Neural cell (in vitro differentiated cells): ENCODE data around the gene CLDN22. TPM values are rescaled to one million over a fixed set of nuclear protein-coding genes. Genes with fewer than 3 reads are reported as not detected.
"Not testable (repeated sequence)": the region's sequence is repeated elsewhere in the genome, so short reads cannot be mapped to it uniquely, and the experiment has no call there.

Experiments
- H2AFZ ChIP-seq: fragments of 200-600, 300-800 bp; sonication (generic), shearing (Covaris generic); 2 replicates; pipeline ENCODE4 v1.6.0; 2014; ENCODE audit warnings: low read depth, mild to moderate bottlenecking, antibody characterized with exemption, low read length, moderate library complexity
- H3F3A ChIP-seq: fragments of 200-600 bp; shearing (Covaris generic); 2 replicates; pipeline ENCODE4 v1.6.1; 2016; ENCODE audit warnings: mild to moderate bottlenecking, moderate library complexity, mixed read lengths, antibody characterized with exemption, low read length; ENCODE audit not compliant: insufficient read depth, poor library complexity, severe bottlenecking
- H3K27ac ChIP-seq: fragments of 200-600, 300-800 bp; sonication (generic), shearing (Covaris generic); 2 replicates; pipeline ENCODE4 v1.5.1; 2014; ENCODE audit warnings: mild to moderate bottlenecking, low read length, moderate library complexity
- H3K27me3 ChIP-seq: fragments of 300-800, 200-600 bp; sonication (generic), shearing (Covaris generic); 2 replicates; pipeline ENCODE4 v1.6.0; 2014; ENCODE audit warnings: mild to moderate bottlenecking, low read depth, low read length, moderate library complexity; ENCODE audit not compliant: insufficient read depth
- H3K36me3 ChIP-seq: fragments of 300-800, 200-600 bp; sonication (generic), shearing (Covaris generic); 2 replicates; pipeline ENCODE4 v1.5.1; 2014; ENCODE audit warnings: mild to moderate bottlenecking, antibody characterized with exemption, low read length, moderate library complexity; ENCODE audit not compliant: insufficient read depth
- H3K4me2 ChIP-seq: fragments of 300-800, 200-600 bp; sonication (generic), shearing (Covaris generic); 2 replicates; pipeline ENCODE4 v1.6.0; 2014; ENCODE audit warnings: mild to moderate bottlenecking, low read length
- H3K4me3 ChIP-seq: fragments of 300-800, 200-600 bp; sonication (generic), shearing (Covaris generic); 2 replicates; pipeline ENCODE4 v1.5.1; 2014; ENCODE audit warnings: mild to moderate bottlenecking, low read length, moderate library complexity
- H3K79me2 ChIP-seq: fragments of 200-600 bp; shearing (Covaris generic); replicated peaks from 2 replicates; pipeline ENCODE4 v1.6.0; 2014; ENCODE audit warnings: mild to moderate bottlenecking, low read length, moderate library complexity; ENCODE audit not compliant: insufficient read depth
- H3K9ac ChIP-seq: fragments of 300-800, 200-600 bp; sonication (generic), shearing (Covaris generic); 2 replicates; pipeline ENCODE4 v1.6.1; 2016; ENCODE audit warnings: mild to moderate bottlenecking, low read length, mixed read lengths
- H3K9me2 ChIP-seq: fragments of 200-600 bp; shearing (Covaris generic); 2 replicates; pipeline ENCODE4 v1.6.1; 2016; ENCODE audit warnings: mild to moderate bottlenecking, low read length, mixed read lengths; ENCODE audit not compliant: insufficient read depth
- H3K9me3 ChIP-seq: fragments of 200-600, 300-800 bp; sonication (generic), shearing (Covaris generic); 2 replicates; pipeline ENCODE4 v1.6.1; 2016; ENCODE audit warnings: mild to moderate bottlenecking, mixed run types, low read length, moderate library complexity, mixed read lengths
- H4K20me1 ChIP-seq: fragments of 200-600 bp; shearing (Covaris generic); 2 replicates; pipeline ENCODE4 v1.6.1; 2016; ENCODE audit warnings: mild to moderate bottlenecking, mixed run types; ENCODE audit not compliant: insufficient read depth
- EP300 ChIP-seq: fragments of 450-650 bp; conservative IDR thresholded peaks from 2 replicates; pipeline ENCODE4 v1.6.1; 2014; ENCODE audit warnings: antibody characterized with exemption, mild to moderate bottlenecking, moderate library complexity; ENCODE audit not compliant: poor library complexity, severe bottlenecking
- EZH2 ChIP-seq: fragments of 200-600, 300-800 bp; shearing (Covaris generic), sonication (generic); IDR thresholded peaks from 2 replicates; pipeline ENCODE4 v1.6.1; 2014; ENCODE audit warnings: antibody characterized with exemption, low read length, borderline replicate concordance, mild to moderate bottlenecking; ENCODE audit not compliant: insufficient read depth, poor library complexity, severe bottlenecking
- MXI1 ChIP-seq: fragments of 450-650 bp; conservative IDR thresholded peaks from 2 replicates; pipeline ENCODE4 v1.6.1; 2014; ENCODE audit warnings: antibody characterized with exemption, mild to moderate bottlenecking; ENCODE audit not compliant: poor library complexity, severe bottlenecking
- POLR2AphosphoS5 ChIP-seq: IDR thresholded peaks from 2 replicates; pipeline ENCODE4 v1.6.1; 2012
- RAD21 ChIP-seq: fragments of 450-650 bp; conservative IDR thresholded peaks from 2 replicates; pipeline ENCODE4 v1.6.1; 2014; ENCODE audit warnings: antibody characterized with exemption, mild to moderate bottlenecking, moderate library complexity
- SMC3 ChIP-seq: fragments of 450-650 bp; conservative IDR thresholded peaks from 2 replicates; pipeline ENCODE4 v1.6.1; 2014; ENCODE audit warnings: antibody characterized with exemption, mild to moderate bottlenecking, moderate library complexity; ENCODE audit not compliant: poor library complexity
- TAF1 ChIP-seq: IDR thresholded peaks from 2 replicates; pipeline ENCODE4 v1.6.1; 2012; ENCODE audit warnings: low read depth
- polyA plus RNA-seq: library from polyadenylated mRNA; depleted of rRNA; stranded (reverse); fragments of >200 nt; gene quantifications from 2 replicates; pipeline ENCODE4 v1.2.3, GENCODE V29; 2014
- TF ChIP-seq, protein P1 (sequence below): IDR thresholded peaks from 2 replicates; pipeline ENCODE4 v1.6.1; 2012; ENCODE audit warnings: borderline replicate concordance
- TF ChIP-seq, protein P2 (sequence below): fragments of 450-650 bp; IDR thresholded peaks from 2 replicates; pipeline ENCODE4 v1.5.1; 2014; ENCODE audit warnings: antibody characterized with exemption, mild to moderate bottlenecking, moderate library complexity; ENCODE audit not compliant: poor library complexity, severe bottlenecking

The CLDN22 gene
- polyA plus RNA-seq, 1 donor from 2014 or later, result not detected

DNA sequence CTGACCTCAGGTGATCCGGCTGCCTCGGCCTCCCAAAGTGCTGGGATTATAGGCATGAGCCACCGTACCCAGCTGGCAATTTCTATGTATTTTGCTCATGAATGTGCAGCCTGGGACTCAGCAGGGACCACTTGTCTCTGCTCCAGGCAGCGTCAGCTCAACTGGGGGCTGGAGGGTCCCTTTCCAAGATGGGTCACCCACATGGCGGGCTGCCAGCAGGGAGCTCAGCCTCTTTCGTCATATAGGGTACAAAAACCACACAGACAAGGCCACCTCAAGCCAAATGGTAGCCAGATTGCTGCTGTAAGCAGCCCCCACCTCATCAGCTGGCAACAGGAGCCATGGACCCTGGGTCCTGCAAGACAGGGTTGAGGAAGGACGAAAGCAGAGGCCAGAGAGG is 4.5 kb upstream of the CLDN22 start:
- Histone ChIP-seq H3K79me2 (no peaks in the 10 kb centered on the region), H3K9me3 (no peaks in the 10 kb centered on the region), H3K36me3 (no peaks in the 10 kb centered on the region), H3K4me3 (no peak overlapping the region), H3K27me3 (no peaks in the 10 kb centered on the region), H2AFZ (no peak overlapping the region), H3F3A (no peaks in the 10 kb centered on the region), H4K20me1 (no peaks in the 10 kb centered on the region), H3K4me2 (no peak overlapping the region), H3K27ac (no peak overlapping the region), H3K9me2 (no peaks in the 10 kb centered on the region), H3K9ac (no peak overlapping the region)
- TF ChIP-seq SMC3, result no peak
- TF ChIP-seq MXI1, result no peak
- TF ChIP-seq, protein P1, sequence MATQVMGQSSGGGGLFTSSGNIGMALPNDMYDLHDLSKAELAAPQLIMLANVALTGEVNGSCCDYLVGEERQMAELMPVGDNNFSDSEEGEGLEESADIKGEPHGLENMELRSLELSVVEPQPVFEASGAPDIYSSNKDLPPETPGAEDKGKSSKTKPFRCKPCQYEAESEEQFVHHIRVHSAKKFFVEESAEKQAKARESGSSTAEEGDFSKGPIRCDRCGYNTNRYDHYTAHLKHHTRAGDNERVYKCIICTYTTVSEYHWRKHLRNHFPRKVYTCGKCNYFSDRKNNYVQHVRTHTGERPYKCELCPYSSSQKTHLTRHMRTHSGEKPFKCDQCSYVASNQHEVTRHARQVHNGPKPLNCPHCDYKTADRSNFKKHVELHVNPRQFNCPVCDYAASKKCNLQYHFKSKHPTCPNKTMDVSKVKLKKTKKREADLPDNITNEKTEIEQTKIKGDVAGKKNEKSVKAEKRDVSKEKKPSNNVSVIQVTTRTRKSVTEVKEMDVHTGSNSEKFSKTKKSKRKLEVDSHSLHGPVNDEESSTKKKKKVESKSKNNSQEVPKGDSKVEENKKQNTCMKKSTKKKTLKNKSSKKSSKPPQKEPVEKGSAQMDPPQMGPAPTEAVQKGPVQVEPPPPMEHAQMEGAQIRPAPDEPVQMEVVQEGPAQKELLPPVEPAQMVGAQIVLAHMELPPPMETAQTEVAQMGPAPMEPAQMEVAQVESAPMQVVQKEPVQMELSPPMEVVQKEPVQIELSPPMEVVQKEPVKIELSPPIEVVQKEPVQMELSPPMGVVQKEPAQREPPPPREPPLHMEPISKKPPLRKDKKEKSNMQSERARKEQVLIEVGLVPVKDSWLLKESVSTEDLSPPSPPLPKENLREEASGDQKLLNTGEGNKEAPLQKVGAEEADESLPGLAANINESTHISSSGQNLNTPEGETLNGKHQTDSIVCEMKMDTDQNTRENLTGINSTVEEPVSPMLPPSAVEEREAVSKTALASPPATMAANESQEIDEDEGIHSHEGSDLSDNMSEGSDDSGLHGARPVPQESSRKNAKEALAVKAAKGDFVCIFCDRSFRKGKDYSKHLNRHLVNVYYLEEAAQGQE, result no peak
- no peak for TF ChIP-seq TAF1
- no peak for TF ChIP-seq RAD21
- TF ChIP-seq POLR2AphosphoS5, result no peak
- TF ChIP-seq EZH2, result no peak
- TF ChIP-seq EP300, result no peak
- TF ChIP-seq, protein P2, sequence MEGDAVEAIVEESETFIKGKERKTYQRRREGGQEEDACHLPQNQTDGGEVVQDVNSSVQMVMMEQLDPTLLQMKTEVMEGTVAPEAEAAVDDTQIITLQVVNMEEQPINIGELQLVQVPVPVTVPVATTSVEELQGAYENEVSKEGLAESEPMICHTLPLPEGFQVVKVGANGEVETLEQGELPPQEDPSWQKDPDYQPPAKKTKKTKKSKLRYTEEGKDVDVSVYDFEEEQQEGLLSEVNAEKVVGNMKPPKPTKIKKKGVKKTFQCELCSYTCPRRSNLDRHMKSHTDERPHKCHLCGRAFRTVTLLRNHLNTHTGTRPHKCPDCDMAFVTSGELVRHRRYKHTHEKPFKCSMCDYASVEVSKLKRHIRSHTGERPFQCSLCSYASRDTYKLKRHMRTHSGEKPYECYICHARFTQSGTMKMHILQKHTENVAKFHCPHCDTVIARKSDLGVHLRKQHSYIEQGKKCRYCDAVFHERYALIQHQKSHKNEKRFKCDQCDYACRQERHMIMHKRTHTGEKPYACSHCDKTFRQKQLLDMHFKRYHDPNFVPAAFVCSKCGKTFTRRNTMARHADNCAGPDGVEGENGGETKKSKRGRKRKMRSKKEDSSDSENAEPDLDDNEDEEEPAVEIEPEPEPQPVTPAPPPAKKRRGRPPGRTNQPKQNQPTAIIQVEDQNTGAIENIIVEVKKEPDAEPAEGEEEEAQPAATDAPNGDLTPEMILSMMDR, result no peak

DNA sequence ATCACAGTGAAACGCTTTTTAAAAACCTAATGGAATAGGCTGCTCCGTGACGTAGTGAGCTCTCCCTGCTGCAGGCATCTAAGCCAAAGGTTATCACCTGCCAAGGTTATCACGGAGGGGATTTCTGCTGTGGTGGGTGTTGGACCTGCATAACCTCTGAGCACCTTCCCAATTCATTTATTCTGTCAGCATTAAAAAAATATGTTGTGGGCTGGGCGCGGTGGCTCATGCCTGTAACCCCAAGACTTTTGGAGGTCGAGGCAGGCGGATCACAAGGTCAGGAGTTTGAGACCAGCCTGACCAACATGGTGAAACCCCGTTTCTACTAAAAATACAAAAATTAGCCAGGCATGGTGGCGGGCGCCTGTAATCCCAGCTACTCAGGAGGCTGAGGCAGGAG is 4.0 kb upstream of the CLDN22 start:
- not testable (repeated sequence) for H2AFZ ChIP-seq, H4K20me1 ChIP-seq, H3K9me2 ChIP-seq, H3K4me3 ChIP-seq, H3K9me3 ChIP-seq, H3K4me2 ChIP-seq, H3K27me3 ChIP-seq, H3K36me3 ChIP-seq, H3F3A ChIP-seq, H3K9ac ChIP-seq, H3K79me2 ChIP-seq, H3K27ac ChIP-seq

DNA sequence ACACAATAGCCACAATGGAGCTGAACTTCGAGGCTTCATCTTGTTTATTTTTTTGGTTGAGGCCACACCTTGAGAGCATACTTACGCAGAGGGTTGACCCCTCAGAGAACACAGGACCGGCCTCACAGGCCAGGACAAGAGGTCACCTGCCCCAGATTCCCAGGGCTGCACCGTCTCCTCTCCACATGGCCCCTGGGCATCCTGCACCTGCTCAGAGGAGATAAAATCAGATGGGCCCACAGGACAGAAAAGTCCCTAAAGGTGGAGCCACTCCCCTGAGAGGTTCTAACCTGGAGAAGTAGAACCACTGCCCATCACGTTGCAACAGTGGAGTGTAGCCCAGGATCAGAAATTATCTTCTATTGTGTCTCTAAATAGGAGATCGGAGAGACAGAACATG is 3.2 kb upstream of the CLDN22 start:
- Histone ChIP-seq H3K9me3 (no peaks in the 10 kb centered on the region), H3F3A (no peaks in the 10 kb centered on the region), H3K27me3 (no peaks in the 10 kb centered on the region), H3K9me2 (no peaks in the 10 kb centered on the region), H4K20me1 (no peaks in the 10 kb centered on the region), H3K4me3 (no peak overlapping the region), H3K79me2 (no peaks in the 10 kb centered on the region), H3K27ac (no peak overlapping the region), H3K36me3 (no peaks in the 10 kb centered on the region), H3K9ac (no peak overlapping the region), H2AFZ (no peak overlapping the region), H3K4me2 (no peak overlapping the region)
- TF ChIP-seq MXI1 (no peak), EP300 (no peak), SMC3 (no peak), RAD21 (no peak), EZH2 (no peak), POLR2AphosphoS5 (no peak), TAF1 (no peak)
- TF ChIP-seq, protein P2, result no peak
- TF ChIP-seq, protein P1, result no peak
